T-helper 2 cell (primary cell): Measurements from ENCODE around the gene EFCAB9.
"Not testable (repeated sequence)": the region's sequence is repeated elsewhere in the genome, so short reads cannot be mapped to it uniquely, and the experiment has no call there.

Experiments used
- DNase-seq, 5 experiments: peaks; one replicate each; pipeline versions ENCODE4 v3.0.0 to v3.0.0-alpha.2; 2012 to 2022

The EFCAB9 gene

DNA sequence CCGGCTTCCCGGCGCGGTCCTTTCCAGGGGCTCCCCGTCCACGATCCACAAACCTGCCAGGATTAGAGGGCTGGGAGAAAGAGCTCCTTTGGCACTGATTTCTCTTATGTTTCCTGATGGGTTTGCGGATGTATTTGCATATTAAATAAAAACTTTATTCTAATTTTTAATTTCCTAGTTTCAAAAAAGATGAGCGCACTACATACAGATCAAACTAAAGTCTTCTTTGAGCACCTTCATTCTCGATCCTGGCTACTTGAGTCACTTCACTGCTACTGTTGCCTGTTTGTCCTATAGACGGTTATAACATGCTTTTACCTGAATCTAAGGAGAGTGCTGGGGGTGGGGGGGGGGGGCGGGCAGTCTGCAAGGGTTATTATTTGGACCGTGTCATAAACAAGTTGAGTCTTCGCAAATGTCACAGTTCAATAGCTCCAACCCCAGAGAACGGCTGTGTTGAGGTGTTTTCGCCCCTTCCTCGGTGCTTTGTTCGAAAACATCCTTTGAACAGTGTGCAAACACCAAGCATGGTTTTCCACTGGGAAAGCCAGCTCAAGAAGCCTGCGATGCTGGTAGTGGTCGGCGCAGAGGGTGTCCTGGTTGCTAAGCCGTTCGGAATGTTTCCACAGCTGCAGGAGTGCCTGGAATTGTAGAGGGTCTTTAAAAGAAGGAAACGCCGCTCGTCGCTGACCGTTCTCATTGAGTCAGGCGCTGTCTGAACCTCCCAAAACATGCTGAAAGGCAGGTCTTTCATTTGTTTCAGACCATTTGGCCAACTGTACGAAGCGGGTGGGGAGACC is 4.9 kb upstream of the EFCAB9 start:
- DNase-seq, result no peak

DNA sequence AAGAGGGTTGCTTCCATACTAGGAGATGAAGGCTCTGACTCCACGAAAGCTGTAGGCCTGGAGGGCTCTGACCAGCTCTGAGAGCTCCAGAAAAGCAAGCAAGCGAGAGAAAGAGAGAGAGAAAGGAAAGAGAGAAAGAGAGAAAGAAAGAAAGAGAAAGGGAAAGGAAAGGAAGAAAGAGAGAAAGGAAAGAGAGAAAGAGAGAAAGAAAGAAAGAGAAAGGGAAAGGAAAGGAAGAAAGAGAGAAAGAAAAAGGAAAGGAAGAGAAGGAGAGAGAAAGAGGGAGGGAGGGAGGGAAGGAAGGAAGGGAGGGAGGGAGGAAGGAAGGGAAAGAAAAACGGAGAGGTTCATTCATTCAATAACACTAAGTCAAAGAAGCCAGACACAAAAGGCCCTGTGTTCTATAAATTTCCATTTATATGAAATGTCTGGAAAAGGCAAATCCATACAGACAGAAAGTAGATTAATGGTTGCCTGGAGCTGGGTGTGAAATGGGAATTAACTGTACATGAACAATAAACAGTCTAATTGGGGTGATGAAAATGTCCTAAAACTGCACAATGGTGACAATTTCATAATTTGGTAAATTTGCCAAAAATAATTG is 4.2 kb upstream of the EFCAB9 start:
- no peak for DNase-seq

DNA sequence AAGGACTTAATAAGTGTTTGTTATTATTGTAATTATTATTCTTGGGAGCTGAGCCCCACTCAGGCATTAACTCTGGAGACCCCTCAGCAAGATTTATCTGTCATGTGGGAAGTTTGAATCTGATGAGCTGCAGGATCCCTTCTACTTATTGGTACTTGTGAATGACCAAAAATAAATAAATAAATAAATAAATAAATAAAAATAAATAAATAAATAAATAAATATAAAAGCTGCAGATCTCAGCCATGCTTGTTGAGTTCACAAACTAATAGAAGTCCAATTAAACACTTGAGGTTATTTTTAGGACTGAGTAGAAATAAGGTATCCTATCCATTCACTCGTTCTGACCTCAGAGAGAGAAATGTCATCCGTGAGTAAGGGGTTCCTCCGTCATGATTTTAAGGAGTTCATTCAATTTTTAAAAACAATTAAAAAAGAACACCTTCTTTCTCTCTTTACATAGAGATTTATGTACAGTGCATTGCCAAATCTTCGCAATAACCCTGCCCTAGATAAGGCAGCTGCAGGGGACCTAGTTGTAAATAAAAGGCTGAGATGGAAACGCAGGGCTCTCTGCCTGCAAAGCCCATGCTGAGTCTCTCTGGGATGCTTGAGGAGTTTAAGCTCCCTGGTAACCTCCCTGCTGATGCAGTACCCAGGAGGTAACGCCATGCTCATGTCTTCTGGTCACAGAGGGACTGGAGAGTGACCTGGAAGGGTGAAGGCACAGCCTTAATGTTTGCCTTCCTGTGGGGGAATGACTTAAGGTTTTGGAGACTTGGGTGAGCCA is 1.2 kb downstream of the EFCAB9 start:
- DNase-seq, result no peak

DNA sequence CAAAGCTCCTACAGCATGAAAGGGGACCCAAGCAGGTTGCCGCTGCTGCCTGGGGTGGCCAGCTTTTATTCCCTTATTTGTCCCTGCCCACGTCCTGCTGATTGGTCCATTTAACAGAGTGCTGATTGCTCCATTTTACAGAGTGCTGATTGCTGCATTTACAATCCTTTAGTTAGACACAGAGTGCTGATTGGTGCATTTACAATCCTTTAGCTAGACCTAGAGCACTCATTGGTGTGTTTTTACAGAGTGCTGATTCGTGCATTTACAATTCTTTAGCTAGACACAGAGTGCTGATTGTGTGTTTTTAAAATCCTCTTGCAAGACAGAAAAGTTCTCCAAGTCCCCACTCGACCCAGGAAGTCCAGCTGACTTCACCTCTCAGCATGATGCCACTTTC is 3.8 kb downstream of the EFCAB9 start:
- DNase-seq, result not testable (repeated sequence)

DNA sequence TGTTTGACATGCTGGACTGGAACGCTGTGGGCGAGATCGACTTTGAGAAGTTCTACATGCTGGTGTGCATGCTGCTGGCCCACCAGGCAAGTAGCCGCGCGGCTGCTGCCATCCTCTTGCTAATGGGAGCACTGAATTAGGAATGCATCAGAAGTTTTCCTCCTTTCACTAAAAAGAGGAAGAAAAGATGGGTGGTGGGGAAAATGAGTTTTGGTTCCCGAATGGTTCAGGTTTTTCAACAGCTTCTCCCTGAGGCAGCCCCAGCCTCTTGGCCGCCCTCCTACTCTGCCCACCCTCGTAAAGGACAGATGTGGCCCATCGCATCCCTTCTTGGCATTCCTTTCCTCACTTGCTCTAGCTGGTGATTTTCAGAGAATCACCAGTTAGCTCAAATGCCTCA is 5.5 kb downstream of the EFCAB9 start:
- no peak for DNase-seq

DNA sequence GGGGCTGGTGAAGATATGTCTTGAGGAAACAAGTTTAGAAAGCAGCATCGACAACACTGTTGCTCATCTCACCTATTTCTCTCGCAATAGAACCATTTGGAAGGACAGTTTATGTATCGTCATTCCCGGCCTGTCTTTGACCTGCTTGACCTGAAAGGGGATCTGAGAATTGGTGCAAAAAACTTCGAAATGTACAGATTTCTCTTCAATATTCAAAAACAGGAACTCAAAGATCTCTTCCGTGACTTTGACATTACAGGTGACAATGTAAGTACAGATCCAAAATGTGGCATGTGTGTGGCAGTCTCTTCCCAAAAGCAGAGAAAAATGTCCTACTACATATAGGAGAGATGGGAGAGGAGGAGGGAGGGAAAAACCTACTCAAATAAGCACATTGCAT is 6.5 kb downstream of the EFCAB9 start:
- DNase-seq, result no peak

DNA sequence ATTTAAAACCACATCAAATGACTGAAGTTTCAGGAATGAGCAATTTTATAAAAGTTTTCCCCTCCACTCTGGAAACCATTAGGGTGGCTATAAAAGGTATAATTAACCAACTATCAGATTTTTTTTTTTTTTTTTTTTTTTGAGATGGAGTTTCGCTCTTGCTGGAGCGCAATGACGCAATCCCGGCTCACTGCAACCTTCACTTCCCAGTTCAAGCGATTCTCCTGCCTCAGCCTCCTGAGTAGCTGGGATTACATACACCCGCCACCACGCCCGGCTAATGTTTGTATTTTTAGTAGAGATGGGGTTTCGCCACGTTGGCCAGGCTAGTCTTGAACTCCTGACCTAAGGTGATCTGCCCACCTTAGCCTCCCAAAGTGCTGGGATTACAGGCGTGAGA is 12.0 kb downstream of the EFCAB9 start:
- not testable (repeated sequence) for DNase-seq

DNA sequence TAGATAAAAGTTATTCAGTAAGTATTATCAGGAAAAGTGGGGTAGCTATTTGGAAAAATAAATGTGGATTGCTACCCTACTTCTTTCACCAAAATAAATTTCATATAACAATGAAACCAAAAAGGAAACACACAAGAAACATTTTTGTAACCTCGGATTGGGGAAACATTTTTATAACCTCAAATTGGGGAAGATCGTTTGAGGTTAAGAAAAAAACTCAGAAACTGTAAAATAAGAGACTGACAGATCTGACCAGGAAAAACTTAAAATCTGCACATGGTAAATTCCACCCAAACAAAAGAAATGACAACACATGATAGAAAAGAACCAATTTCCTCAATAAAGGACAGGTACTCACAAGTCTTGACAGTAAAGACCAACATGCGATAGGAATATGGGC is 13.5 kb downstream of the EFCAB9 start:
- no peak for DNase-seq

DNA sequence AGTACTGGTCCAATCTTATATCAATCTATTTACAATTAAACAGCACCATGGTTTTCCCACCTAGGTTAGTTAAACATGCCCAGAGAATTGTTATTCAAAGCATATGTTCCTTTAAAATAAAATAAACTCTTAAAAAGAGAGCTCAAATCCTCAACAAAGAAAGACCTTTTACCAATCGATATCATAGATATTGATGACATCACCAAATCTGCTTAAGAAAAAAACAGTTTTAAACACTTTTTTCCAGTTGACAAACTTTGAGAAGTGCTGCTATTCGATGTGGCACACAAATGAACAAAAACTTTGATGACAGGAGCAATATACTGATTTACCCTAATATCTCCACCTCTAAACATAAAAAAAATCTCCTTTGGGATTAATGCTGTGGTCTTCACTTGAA is 15.7 kb downstream of the EFCAB9 start:
- no peak for DNase-seq

DNA sequence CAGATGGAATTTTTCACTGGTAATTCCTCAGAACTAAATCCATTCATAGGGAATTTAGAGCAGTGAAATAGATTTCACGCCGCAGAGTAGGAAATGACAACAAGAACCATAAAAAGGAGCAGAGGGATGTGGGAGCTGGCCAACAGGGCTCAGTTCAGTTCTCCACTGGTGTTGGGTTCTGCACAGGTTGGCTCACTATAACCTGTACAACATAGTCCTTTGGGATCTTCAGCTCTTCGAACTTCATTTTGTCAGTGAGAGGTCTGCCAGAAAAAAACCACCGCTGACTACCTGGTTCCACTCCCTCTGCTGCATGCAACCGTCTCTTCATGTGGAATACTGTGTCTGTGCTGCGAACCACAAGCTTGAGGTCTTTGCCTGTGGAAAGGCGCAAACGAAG is 17.7 kb downstream of the EFCAB9 start:
- no peak for DNase-seq

DNA sequence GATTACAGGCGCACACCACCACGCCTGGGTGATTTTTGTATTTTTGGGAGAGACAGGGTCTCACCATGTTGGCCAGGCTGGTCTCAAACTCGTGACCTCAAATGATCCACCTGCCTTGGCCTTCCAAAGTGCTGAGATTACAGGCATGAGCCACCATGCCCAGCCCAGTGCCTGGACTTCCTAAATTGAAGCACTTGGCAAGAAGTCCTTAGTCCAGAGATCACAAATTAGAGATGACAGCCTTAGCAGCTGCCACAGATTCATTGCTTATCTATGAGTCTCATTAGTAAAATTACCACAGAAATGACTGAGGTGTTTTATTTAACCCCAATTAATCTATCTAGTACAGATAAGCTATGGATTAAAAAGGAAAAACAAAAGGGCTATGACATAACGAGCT is 19.2 kb downstream of the EFCAB9 start:
- no peak for DNase-seq

DNA sequence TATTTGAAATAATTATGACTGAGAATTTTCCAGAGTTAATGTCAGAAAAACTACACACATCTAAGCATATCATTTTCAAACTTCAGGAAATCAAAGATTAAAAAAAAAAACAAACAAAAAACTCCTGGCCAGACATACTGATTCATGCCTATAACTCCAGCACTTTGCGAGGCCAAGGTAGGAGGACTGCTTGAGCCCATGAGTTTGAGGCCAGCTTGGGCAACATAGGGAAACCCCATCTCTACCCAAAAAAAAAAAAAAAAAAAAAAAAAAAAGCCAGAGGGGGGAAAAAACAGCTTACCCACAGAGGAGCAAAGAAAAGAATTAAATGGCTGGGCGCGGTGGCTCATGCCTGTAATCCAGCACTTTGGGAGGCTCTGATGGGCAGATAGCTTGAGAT is 22.4 kb downstream of the EFCAB9 start:
- no peak for DNase-seq

DNA sequence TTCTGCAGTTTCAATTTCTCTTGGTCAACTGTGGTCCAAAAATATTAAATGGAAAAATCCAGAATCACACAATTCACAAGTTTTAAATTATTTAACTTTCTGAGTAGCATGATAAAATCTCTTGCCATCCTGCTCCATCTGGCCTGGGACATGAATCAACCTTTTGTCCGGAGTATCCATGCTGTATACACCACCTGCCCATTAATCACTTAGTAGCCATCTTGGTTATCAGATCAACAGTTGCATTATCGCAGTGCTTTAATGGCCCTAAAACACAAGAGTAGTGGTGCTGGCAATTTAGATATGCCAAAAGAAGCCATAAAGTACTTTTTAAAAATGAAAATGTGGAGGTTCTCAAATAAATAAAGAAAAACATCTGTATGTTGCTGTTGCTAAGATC is 25.3 kb downstream of the EFCAB9 start:
- no peak for DNase-seq

DNA sequence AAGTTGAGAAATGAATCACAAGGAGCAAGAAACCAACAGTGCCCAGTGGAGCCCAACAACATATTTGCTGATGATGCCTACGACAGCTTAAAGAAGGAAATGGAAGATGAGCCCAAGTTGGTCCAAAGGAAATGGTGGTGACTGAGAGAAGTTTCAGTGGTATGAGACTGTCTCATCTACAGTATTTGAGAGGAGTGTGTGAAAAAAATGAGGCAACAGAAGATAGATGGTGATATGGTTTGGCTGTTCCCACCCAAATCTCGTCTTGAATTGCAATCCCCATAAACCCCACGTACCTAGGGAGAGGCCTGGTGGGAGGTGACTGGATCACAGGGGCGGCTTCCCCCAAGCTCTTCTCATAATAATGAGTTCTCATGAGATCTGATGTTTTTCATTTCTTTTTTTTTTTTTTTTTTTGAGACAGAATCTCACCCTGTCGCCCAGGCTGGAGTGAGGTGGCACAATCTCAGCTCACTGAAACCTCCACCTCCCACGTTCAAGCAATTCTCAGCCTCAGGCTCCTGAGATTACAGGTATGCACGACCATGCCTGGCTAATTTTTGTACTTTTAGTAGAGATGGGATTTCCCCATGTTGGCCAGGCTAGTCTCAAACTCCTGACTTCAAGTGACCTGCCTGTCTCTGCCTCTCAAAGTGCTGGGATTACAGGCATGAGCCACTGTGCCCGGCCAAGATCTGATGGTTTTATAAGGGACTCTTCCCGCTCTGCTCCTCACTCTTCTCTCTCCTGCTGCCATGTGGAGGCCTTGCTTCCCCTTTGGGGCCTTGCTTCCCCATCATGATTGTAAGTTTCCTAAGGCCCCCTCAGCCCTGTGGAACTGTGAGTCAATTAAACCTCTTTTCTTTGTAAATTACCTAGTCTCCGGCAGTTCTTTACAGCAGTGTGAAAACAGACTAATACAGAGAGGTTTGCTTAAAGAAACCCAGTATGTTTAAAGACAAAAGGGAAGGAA is 30.2 kb downstream of the EFCAB9 start:
- peak in 2 of 5 experiments; percentile 34 to 85 for DNase-seq

DNA sequence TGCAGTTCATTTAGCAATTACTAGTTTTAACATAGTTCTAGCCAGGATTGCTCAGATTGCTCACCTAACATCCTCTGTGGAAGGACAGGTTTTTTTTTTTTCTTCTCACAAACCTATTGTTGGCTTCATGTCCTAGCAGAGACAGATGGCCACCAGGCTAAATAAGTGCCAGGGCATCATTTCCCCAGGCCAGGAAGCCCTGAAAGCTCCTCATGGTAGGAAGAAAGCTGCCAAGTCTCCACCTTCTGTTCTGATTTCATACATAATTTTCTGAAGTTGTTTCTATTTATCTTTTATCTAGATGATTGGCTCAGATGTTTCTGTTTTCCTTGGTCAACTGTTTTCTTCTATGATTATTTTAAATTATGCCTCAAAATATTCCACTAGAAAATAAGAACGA is 31.0 kb downstream of the EFCAB9 start:
- no peak for DNase-seq

DNA sequence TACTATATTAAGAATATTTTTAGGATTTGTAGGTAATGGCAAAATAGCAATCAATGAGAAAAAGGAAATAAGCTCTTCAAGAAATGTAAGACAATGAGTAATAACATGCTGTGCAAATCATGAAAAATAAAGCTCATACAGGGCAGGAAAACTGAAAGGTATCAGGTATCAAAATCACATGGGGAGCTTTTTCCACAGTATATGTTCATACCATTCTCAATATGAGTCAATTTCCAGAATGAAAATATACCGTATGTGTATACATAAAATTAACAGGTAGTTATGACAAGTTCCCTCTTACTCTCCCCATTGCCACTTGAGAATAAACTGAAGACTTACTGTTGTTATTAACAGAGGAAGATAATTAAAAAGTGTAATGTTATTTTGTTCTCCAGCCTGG is 35.9 kb downstream of the EFCAB9 start:
- DNase-seq, result peak in 1 of 5 experiments; percentile 31

DNA sequence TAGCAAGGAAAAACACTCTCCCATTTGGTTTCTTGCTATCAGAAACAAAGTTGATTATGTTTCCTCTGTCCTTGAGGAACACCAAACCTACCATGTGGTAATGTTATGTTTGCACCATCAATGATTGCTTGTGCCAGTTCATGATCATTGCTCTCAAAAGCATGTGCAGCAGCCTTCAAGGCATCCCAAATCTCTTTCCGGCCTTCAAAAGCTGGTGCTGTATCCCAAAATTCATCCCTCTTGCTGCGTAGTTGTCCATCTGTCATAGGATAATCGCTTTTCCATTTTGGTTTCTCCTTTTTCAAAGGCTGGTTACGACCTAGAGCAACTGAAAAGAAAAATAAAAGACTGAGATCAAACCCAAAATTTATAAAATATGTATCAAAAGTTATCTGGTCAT is 40.1 kb downstream of the EFCAB9 start:
- DNase-seq, result no peak

DNA sequence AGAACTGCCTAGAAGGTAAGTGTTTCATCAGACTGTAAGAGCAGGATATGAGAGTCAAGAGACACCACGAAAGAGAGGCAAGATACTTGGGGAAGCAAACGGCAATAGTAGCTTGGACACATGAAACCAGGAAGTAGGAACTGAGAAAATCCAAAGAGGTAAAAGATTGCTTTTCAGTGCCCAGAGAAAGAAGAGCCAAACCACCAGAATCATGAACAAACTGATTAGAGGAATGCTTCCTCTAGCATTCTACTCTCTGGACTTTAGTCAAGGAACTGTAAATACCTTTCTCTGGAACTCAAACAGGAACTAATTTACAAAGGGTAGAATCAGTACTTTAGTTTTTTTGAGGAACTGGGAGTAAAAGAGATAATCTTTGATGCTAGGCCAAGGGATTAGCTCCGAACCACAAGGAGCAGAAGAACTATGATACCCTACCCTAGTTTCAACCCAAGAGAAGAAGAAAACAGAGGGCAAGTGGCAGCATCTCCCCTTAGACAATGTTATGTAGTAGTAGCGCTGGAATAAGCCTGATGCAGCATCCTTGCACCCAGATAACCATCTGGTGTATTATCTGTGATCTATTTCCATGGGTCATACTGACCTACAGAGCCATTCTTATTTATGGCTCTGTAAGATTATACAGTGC is 41.3 kb downstream of the EFCAB9 start:
- DNase-seq, result peak in 1 of 5 experiments; percentile 22

DNA sequence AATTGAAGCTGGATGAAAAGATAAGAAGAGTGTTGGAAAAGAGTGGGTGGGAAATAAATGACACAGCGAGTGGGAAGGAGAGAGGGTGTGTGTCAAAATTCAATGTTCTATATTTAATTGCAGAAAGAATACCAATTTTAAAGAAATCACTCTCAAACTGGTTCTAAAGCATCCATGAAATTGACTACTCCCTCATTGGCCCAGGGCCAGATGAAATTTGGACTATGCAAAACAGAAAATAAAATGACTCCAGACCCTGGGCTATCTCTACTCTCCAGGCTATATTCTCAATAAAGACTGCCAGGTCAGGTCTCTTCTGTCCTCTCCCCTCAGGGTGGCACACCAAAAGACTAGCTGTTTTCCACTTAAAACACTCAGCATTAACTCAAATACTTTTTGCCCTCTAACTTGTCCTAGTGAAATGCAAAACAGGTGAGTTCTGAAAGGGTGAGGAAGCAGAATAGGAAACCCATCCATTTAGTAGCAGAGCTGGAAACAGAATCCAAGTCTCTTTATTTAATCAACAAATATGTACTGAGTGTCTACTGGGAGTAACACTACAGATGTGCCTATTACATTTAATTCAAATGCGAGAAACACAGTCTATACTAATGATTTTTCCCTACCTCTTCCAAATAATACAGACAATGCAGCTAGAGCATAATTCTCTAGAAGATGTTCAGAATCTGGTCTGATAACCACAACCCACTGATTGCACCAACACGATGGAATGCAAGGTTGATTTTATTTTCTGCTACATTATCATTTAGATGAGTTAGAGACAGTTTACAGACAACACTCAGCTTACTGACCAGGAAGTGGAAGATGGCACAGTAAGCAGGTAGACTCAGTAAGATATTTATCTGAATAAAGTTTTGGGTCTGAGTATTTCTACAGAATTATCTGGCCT is 42.1 kb downstream of the EFCAB9 start:
- DNase-seq, result peak in 1 of 5 experiments; percentile 37

DNA sequence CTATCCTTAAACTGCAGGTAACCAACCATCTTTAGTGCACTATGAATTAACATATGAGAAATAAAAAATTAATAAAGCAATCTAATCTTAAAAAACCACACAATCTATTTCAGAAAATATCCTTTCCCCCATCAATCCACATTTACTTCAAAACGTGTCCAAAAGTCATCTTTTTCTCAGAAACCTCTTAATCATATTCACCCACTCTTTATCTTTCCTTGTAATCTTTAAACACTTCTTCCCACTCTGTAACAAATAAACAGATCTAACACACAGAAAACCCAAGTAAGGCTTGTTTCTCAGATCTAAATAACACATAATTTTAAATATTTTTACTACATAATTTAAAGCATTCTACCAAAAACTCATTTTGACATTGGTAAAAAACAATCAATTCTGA is 44.4 kb downstream of the EFCAB9 start:
- no peak for DNase-seq

DNA sequence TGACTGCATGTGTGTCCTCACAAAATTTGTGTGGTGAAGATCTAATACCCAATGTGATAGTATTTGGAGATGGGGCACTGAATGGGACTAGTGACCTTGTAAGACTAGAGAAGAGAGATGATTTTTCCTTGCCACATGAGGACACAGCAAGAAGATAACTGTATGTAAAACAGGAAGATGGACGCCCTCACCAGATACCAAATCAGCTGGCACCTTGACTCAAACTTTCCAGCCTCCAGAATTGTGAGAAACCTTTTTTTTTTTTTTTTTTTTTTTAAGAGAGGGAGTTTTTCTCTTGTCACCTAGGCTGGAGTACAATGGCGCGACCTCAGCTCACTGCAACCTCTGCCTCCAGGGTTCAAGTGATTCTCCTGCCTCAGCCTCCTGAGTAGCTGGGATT is 49.3 kb downstream of the EFCAB9 start:
- no peak for DNase-seq
